MV-4-11 (cell line): ENCODE data around the gene ZBTB32.

ENCODE experiments used
- DNase-seq: peaks from one replicate; lab custom pipeline; 2025; lab: John Stamatoyannopoulos, UW

ZBTB32 gene

GRCh38 chr19:35752746-35753350, 48.5 kb downstream of the ZBTB32 start:
- no peak for DNase-seq

- DNase-seq = no peak
Measured at GRCh38 chr19:35753634-35754369, 49.4 kb downstream of the ZBTB32 start.

GRCh38 chr19:35754370-35755130, 50.2 kb downstream of the ZBTB32 start:
- DNase-seq = no peak

- DNase-seq = no peak
Measured at GRCh38 chr19:35755131-35755549, 50.8 kb downstream of the ZBTB32 start.

- no peak for DNase-seq
Measured at GRCh38 chr19:35755550-35756376, 51.4 kb downstream of the ZBTB32 start.

- DNase-seq = no peak
Measured at GRCh38 chr19:35756377-35757230, 52.2 kb downstream of the ZBTB32 start, which contains the start of gene HSPB6. Gene HSPB6, minus strand, starts transcription at chr19:35757029. Its CDS starts 21 bp downstream, at chr19:35757008.

GRCh38 chr19:35757231-35757748, 52.9 kb downstream of the ZBTB32 start:
- DNase-seq = no peak

GRCh38 chr19:35757749-35758608, 53.6 kb downstream of the ZBTB32 start, which contains the start of gene PROSER3:
Gene PROSER3, plus strand, starts transcription at chr19:35758176. Its CDS starts 40 bp downstream, at chr19:35758216.
- DNase-seq = peak; percentile 100

GRCh38 chr19:35759697-35760096, 55.3 kb downstream of the ZBTB32 start:
- no peak for DNase-seq

- DNase-seq = no peak
Measured at GRCh38 chr19:35760711-35761349, 56.5 kb downstream of the ZBTB32 start.

- DNase-seq = no peak
Measured at GRCh38 chr19:35764432-35765315, 60.3 kb downstream of the ZBTB32 start.
